WTC11 (cell line): Measurements from ENCODE around the gene THBS3.

Experiments used
- CTCF ChIP-seq: fragments of 200-600 bp; IDR thresholded peaks from 2 replicates; pipeline ENCODE4 v1.8.0; 2022; ENCODE audit warnings: antibody characterized with exemption
- GABPB1 ChIP-seq: sonication (generic); formaldehyde crosslinking; IDR thresholded peaks from 2 replicates; pipeline ENCODE4 v1.8.1; 2023; ENCODE audit warnings: mild to moderate bottlenecking, missing genetic modification reagents
- SMAD3 ChIP-seq: sonication (generic); formaldehyde crosslinking; IDR thresholded peaks from 2 replicates; pipeline ENCODE4 v1.8.0; 2022; ENCODE audit warnings: missing genetic modification reagents, mild to moderate bottlenecking, borderline replicate concordance
- STAT6 ChIP-seq: sonication (generic); formaldehyde crosslinking; conservative IDR thresholded peaks from 2 replicates; pipeline ENCODE4 v1.8.1; 2023; ENCODE audit warnings: mild to moderate bottlenecking, low read depth, missing genetic modification reagents, moderate library complexity
- TP53 ChIP-seq: sonication (generic); formaldehyde crosslinking; IDR thresholded peaks from 2 replicates; pipeline ENCODE4 v1.8.1; 2023; ENCODE audit warnings: mild to moderate bottlenecking, missing genetic modification reagents
- ZNF263 ChIP-seq: sonication (generic); formaldehyde crosslinking; IDR thresholded peaks from 2 replicates; pipeline ENCODE4 v1.8.1; 2022; ENCODE audit warnings: low read depth, mild to moderate bottlenecking, moderate library complexity, missing genetic modification reagents

GRCh38 chr1:155251566-155251965 lies 43.9 kb upstream of the THBS3 start:
- TF ChIP-seq CTCF (no peak), STAT6 (CRISPR knock-in tag) (no peak), ZNF263 (CRISPR knock-in tag) (no peak), SMAD3 (CRISPR knock-in tag) (no peak), GABPB1 (CRISPR knock-in tag) (no peak), TP53 (CRISPR knock-in tag) (no peak)
